Sciatic nerve (tissue), 2 donors: ENCODE results near the gene MYCBPAP. TPM values are rescaled to one million over a fixed set of nuclear protein-coding genes. Genes with fewer than 3 reads are reported as not detected.

Experiments used
- ATAC-seq: fragments of 200-7000 bp; cut with Tn5 transposase; one replicate; pipeline ENCODE4 v1.9.1; 2020; ENCODE audit warnings: mild to moderate bottlenecking, moderate library complexity
- DNase-seq: peaks from one replicate; pipeline ENCODE4 v3.0.0-alpha.2; 2020; ENCODE audit warnings: low spot score
- intact Hi-C: fragments of 100-400 bp; cut with DNase I; formaldehyde crosslinking; loops from one replicate; pipeline ENCODE4 v1.14.2; 2022
- total RNA-seq: library from RNA; stranded (reverse); fragmentation: NEBNext Ultra II Directional; extraction: Animal tissue kit (Norgen Biotek cat#: 25700); gene quantifications from one replicate; pipeline ENCODE4 v1.2.1, GENCODE V29; 2021
- donor health status: DM: no; HTN: no; CAD: no.
- donor health status: DM: no; HTN: no; CAD: no.

MYCBPAP gene
- total RNA-seq, 1 donor from 2014 or later, result 3.3 TPM

- DNase-seq, result no peak
- intact Hi-C loops, result loop anchor here (10.0 kb wide), 1 partner anchor 133 kb away; no protein-coding TSS in a partner anchor
- peak; percentile 0 for ATAC-seq
Measured at GRCh38 chr17:50482110-50482509, 26.1 kb upstream of the MYCBPAP start.

- ATAC-seq (peak; percentile 89), DNase-seq (peak; percentile 97)
- intact Hi-C loops, result loop anchor here (10.0 kb wide), 1 partner anchor 132 kb away; no protein-coding TSS in a partner anchor
Measured at GRCh38 chr17:50482516-50482915, 25.7 kb upstream of the MYCBPAP start.

GRCh38 chr17:50483266-50483665 is 25.0 kb upstream of the MYCBPAP start:
- no peak for DNase-seq
- intact Hi-C loops, result loop anchor here (10.0 kb wide), 1 partner anchor 132 kb away; no protein-coding TSS in a partner anchor
- no peak for ATAC-seq

GRCh38 chr17:50484386-50485155 is 23.7 kb upstream of the MYCBPAP start:
- ATAC-seq, result no peak
- intact Hi-C loops, result loop anchor here (10.0 kb wide), 1 partner anchor 130 kb away; no protein-coding TSS in a partner anchor
- DNase-seq, result no peak

- DNase-seq (no peak), ATAC-seq (no peak)
- intact Hi-C loops, result loop anchor here (10.0 kb wide), 1 partner anchor 127 kb away; no protein-coding TSS in a partner anchor
Measured at GRCh38 chr17:50487213-50488096, 20.8 kb upstream of the MYCBPAP start.

- ATAC-seq (no peak), DNase-seq (no peak)
- intact Hi-C loops, result loop anchor here (10.0 kb wide), 1 partner anchor 126 kb away; no protein-coding TSS in a partner anchor
Measured at GRCh38 chr17:50488880-50489279, 19.4 kb upstream of the MYCBPAP start.

- intact Hi-C loops, result no loop called here
- no peak for DNase-seq
- peak; percentile 69 for ATAC-seq
Measured at GRCh38 chr17:50491505-50491904, 16.7 kb upstream of the MYCBPAP start.

GRCh38 chr17:50492214-50492613 is 16.0 kb upstream of the MYCBPAP start:
- DNase-seq (no peak), ATAC-seq (no peak)
- intact Hi-C loops, result no loop called here

GRCh38 chr17:50493744-50494143 is 14.5 kb upstream of the MYCBPAP start:
- intact Hi-C loops, result no loop called here
- ATAC-seq (no peak), DNase-seq (no peak)

- DNase-seq (no peak), ATAC-seq (no peak)
- intact Hi-C loops, result no loop called here
Measured at GRCh38 chr17:50495217-50495823, 12.9 kb upstream of the MYCBPAP start.

- ATAC-seq, result no peak
- DNase-seq, result no peak
- intact Hi-C loops, result no loop called here
Measured at GRCh38 chr17:50495918-50496317, 12.3 kb upstream of the MYCBPAP start.

- intact Hi-C loops, result no loop called here
Measured at GRCh38 chr17:50498021-50498874, 10.0 kb upstream of the MYCBPAP start.

GRCh38 chr17:50499270-50499669 is 9.0 kb upstream of the MYCBPAP start:
- DNase-seq (no peak), ATAC-seq (no peak)
- intact Hi-C loops, result no loop called here

More at GRCh38 chr17:50498021-50498874, 10.0 kb upstream of the MYCBPAP start:
- ATAC-seq, result no peak
- no peak for DNase-seq

GRCh38 chr17:50499721-50500120 is 8.5 kb upstream of the MYCBPAP start:
- ATAC-seq (no peak), DNase-seq (no peak)
- intact Hi-C loops, result no loop called here

- peak; percentile 26 for ATAC-seq
- DNase-seq, result no peak
- intact Hi-C loops, result no loop called here
Measured at GRCh38 chr17:50501054-50501453, 7.2 kb upstream of the MYCBPAP start.

GRCh38 chr17:50502301-50502990 is 5.8 kb upstream of the MYCBPAP start:
- no peak for ATAC-seq
- no peak for DNase-seq
- intact Hi-C loops, result no loop called here

GRCh38 chr17:50505591-50506130 is 2.6 kb upstream of the MYCBPAP start:
- intact Hi-C loops, result no loop called here
- ATAC-seq (no peak), DNase-seq (no peak)

- ATAC-seq (no peak), DNase-seq (no peak)
- intact Hi-C loops, result no loop called here
Measured at GRCh38 chr17:50506298-50506697, 1.9 kb upstream of the MYCBPAP start.
